Measurements from ENCODE around the gene KCNJ10.

The KCNJ10 gene

GRCh38 chr1:159973350-159973940, 96.5 kb downstream of the KCNJ10 start:
- Histone ChIP-seq H3K4me2 (ENCODE audit: low read length) (no peak overlapping the region), H3K27ac (no peak overlapping the region), H3K36me3 (ENCODE audit: control insufficient read depth, insufficient read depth, low read length) (no peaks in the 10 kb centered on the region), H3K4me3 (ENCODE audit: low read depth, low read length) (no peak overlapping the region), H3K9me3 (ENCODE audit: control insufficient read depth, low read length) (no peaks in the 10 kb centered on the region), H3K79me2 (no peaks in the 10 kb centered on the region), H3K9ac (no peak overlapping the region), H2AFZ (no peak overlapping the region), H3K27me3 (ENCODE audit: control insufficient read depth, insufficient read depth, low read length) (no peaks in the 10 kb centered on the region), H3K4me1 (no peaks in the 10 kb centered on the region)
- no peak for TF ChIP-seq CTCF (IDR thresholded peaks at IDR 0.05)

- H3K4me3 ChIP-seq (ENCODE audit: low read depth, low read length) = no peak overlapping the region
- no peaks in the 10 kb centered on the region for H3K4me1 ChIP-seq
- no peak overlapping the region for H2AFZ ChIP-seq
- no peaks in the 10 kb centered on the region for H3K79me2 ChIP-seq
- no peak overlapping the region for H3K27ac ChIP-seq
- no peaks in the 10 kb centered on the region for H3K27me3 ChIP-seq (ENCODE audit: control insufficient read depth, insufficient read depth, low read length)
- no peaks in the 10 kb centered on the region for H3K9me3 ChIP-seq (ENCODE audit: control insufficient read depth, low read length)
- no peak overlapping the region for H3K4me2 ChIP-seq (ENCODE audit: low read length)
- H3K36me3 ChIP-seq (ENCODE audit: control insufficient read depth, insufficient read depth, low read length) = no peaks in the 10 kb centered on the region
- TF ChIP-seq CTCF (IDR thresholded peaks at IDR 0.05) = no peak
- H3K9ac ChIP-seq = no peak overlapping the region
Measured at GRCh38 chr1:159972443-159973205, 97.3 kb downstream of the KCNJ10 start.

- H3K9me3 ChIP-seq (ENCODE audit: control insufficient read depth, low read length) = no peaks in the 10 kb centered on the region
- H3K4me2 ChIP-seq (ENCODE audit: low read length) = no peak overlapping the region
- no peaks in the 10 kb centered on the region for H3K27me3 ChIP-seq (ENCODE audit: control insufficient read depth, insufficient read depth, low read length)
- no peak overlapping the region for H2AFZ ChIP-seq
- no peak overlapping the region for H3K4me3 ChIP-seq (ENCODE audit: low read depth, low read length)
- H3K36me3 ChIP-seq (ENCODE audit: control insufficient read depth, insufficient read depth, low read length) = no peaks in the 10 kb centered on the region
- H3K27ac ChIP-seq = no peak overlapping the region
- no peaks in the 10 kb centered on the region for H3K79me2 ChIP-seq
- H3K9ac ChIP-seq = no peak overlapping the region
- H3K4me1 ChIP-seq = no peaks in the 10 kb centered on the region
- no peak for TF ChIP-seq CTCF (IDR thresholded peaks at IDR 0.05)
Measured at GRCh38 chr1:159970932-159971342, 99.0 kb downstream of the KCNJ10 start.

- no peaks in the 10 kb centered on the region for H3K79me2 ChIP-seq
- H3K9ac ChIP-seq = no peak overlapping the region
- H3K4me3 ChIP-seq (ENCODE audit: low read depth, low read length) = no peak overlapping the region
- H3K4me2 ChIP-seq (ENCODE audit: low read length) = no peak overlapping the region
- H3K4me1 ChIP-seq = no peaks in the 10 kb centered on the region
- no peaks in the 10 kb centered on the region for H3K9me3 ChIP-seq (ENCODE audit: control insufficient read depth, low read length)
- H2AFZ ChIP-seq = no peak overlapping the region
- no peaks in the 10 kb centered on the region for H3K36me3 ChIP-seq (ENCODE audit: control insufficient read depth, insufficient read depth, low read length)
- no peak overlapping the region for H3K27ac ChIP-seq
- H3K27me3 ChIP-seq (ENCODE audit: control insufficient read depth, insufficient read depth, low read length) = no peaks in the 10 kb centered on the region
- no peak for TF ChIP-seq CTCF (IDR thresholded peaks at IDR 0.05)
Measured at GRCh38 chr1:159968901-159969300, 101.1 kb downstream of the KCNJ10 start.

- H3K79me2 ChIP-seq = no peaks in the 10 kb centered on the region
- no peaks in the 10 kb centered on the region for H3K4me1 ChIP-seq
- no peaks in the 10 kb centered on the region for H3K9me3 ChIP-seq (ENCODE audit: control insufficient read depth, low read length)
- H3K4me2 ChIP-seq (ENCODE audit: low read length) = no peak overlapping the region
- no peak overlapping the region for H3K9ac ChIP-seq
- TF ChIP-seq CTCF (IDR thresholded peaks at IDR 0.05) = no peak
- H3K27ac ChIP-seq = no peak overlapping the region
- no peak overlapping the region for H2AFZ ChIP-seq
- no peaks in the 10 kb centered on the region for H3K27me3 ChIP-seq (ENCODE audit: control insufficient read depth, insufficient read depth, low read length)
- H3K4me3 ChIP-seq (ENCODE audit: low read depth, low read length) = no peak overlapping the region
- no peaks in the 10 kb centered on the region for H3K36me3 ChIP-seq (ENCODE audit: control insufficient read depth, insufficient read depth, low read length)
Measured at GRCh38 chr1:159965263-159965662, 104.7 kb downstream of the KCNJ10 start.

Data from parathyroid adenoma (tissue), 2 donors.